B cell (primary cell): Measurements from ENCODE around the gene XPNPEP2. TPM values are rescaled to one million over a fixed set of nuclear protein-coding genes. Genes with fewer than 3 reads are reported as not detected.

Experiments used
- ATAC-seq: fragments of 200-7000 bp; cut with Tn5 transposase; one replicate; pipeline ENCODE4 v1.10.0; 2021; ENCODE audit warnings: low read depth, mild to moderate bottlenecking, moderate number of reproducible peaks, moderate library complexity
- CTCF ChIA-PET: fragments of 350-600 bp; sonication (Branson Sonifier 250); formaldehyde crosslinking; loops from one replicate; lab custom pipeline; 2021; ENCODE audit warnings: antibody characterized with exemption, inconsistent platforms; lab: Charles Lee
- POLR2A ChIA-PET: fragments of 350-600 bp; sonication (Branson Sonifier 250); formaldehyde crosslinking; loops from one replicate; lab custom pipeline; 2021; ENCODE audit warnings: antibody characterized with exemption; lab: Charles Lee
- DNase-seq: peaks from one replicate; pipeline ENCODE4 v3.0.0; 2013
- H2AFZ ChIP-seq: 2 replicates; pipeline ENCODE4 v1.6.1; 2012; ENCODE audit warnings: mild to moderate bottlenecking, low read depth, low read length; ENCODE audit not compliant: insufficient read depth, poor library complexity, severe bottlenecking
- H3K27ac ChIP-seq, 2 donors: 1 replicate in 1 of 2; 2 replicates in 1 of 2; pipeline ENCODE4 v1.5.1; 2012 to 2013; ENCODE audit warnings: low read length in 2 of 2, mild to moderate bottlenecking in 2 of 2, moderate library complexity in 1 of 2
- H3K27me3 ChIP-seq, 4 experiments: fragments of 200-600 bp in 1 of 4; sonication (generic) in 1 of 4; replicated peaks in 1 of 4; 1 replicate in 2 of 4; 2 replicates in 2 of 4; pipeline versions ENCODE4 v1.6.1 to v1.7.0; 2013 to 2016; ENCODE audit warnings: low read length in 3 of 4, mild to moderate bottlenecking in 2 of 4, mixed read lengths in 1 of 4, moderate library complexity in 1 of 4; ENCODE audit not compliant: insufficient read depth in 4 of 4, control insufficient read depth in 3 of 4; ENCODE audit errors: control extremely low read depth in 1 of 4
- H3K36me3 ChIP-seq, 2 experiments: replicated peaks in 1 of 2; 1 replicate in 1 of 2; 2 replicates in 1 of 2; pipeline versions ENCODE4 v1.6.1 to v1.7.1; 2013; ENCODE audit warnings: low read length in 1 of 2; ENCODE audit not compliant: insufficient read depth in 2 of 2, control insufficient read depth in 1 of 2; ENCODE audit errors: control extremely low read depth in 1 of 2, extremely low read depth in 1 of 2
- H3K4me1 ChIP-seq, 2 donors: fragments of 200-600 bp in 1 of 2; sonication (generic) in 1 of 2; 1 replicate in 1 of 2; 2 replicates in 1 of 2; pipeline versions ENCODE4 v1.5.1 to v1.6.1; 2013 to 2017; ENCODE audit warnings: low read length in 2 of 2; ENCODE audit not compliant: control insufficient read depth in 2 of 2, insufficient read depth in 2 of 2
- H3K4me2 ChIP-seq: replicated peaks from 2 replicates; pipeline ENCODE3; 2012; ENCODE audit warnings: mild to moderate bottlenecking, low read depth, low read length; ENCODE audit not compliant: poor library complexity, severe bottlenecking
- H3K4me3 ChIP-seq, 5 experiments: fragments of 200-600 bp in 1 of 5; sonication (generic) in 1 of 5; 1 replicate in 3 of 5; 2 replicates in 2 of 5; pipeline versions ENCODE4 v1.5.1 to v1.7.0; 2011 to 2016; ENCODE audit warnings: low read length in 4 of 5, mild to moderate bottlenecking in 4 of 5, low read depth in 2 of 5, control low read depth in 1 of 5, moderate library complexity in 1 of 5; ENCODE audit not compliant: insufficient read depth in 1 of 5; ENCODE audit errors: control extremely low read depth in 1 of 5, extremely low read depth in 1 of 5
- H3K79me2 ChIP-seq: fragments of 200-600 bp; sonication (generic); one replicate; pipeline ENCODE4 v1.6.0; 2016; ENCODE audit warnings: low read length; ENCODE audit not compliant: control insufficient read depth, insufficient read depth
- H3K9ac ChIP-seq: fragments of 200-600 bp; sonication (generic); 2 replicates; pipeline ENCODE4 v1.6.1; 2017; ENCODE audit warnings: mild to moderate bottlenecking, low read length, moderate library complexity
- H3K9me3 ChIP-seq, 3 donors: one replicate each; pipeline versions ENCODE4 v1.6.1 to v1.7.1; 2013; ENCODE audit warnings: low read length in 2 of 3; ENCODE audit not compliant: control insufficient read depth in 2 of 3, insufficient read depth in 1 of 3; ENCODE audit errors: control extremely low read depth in 1 of 3
- H4K20me1 ChIP-seq: 2 replicates; pipeline ENCODE4 v1.6.0; 2012; ENCODE audit warnings: mild to moderate bottlenecking, low read length; ENCODE audit not compliant: insufficient read depth, control insufficient read depth, poor library complexity, severe bottlenecking
- H3K27ac Mint-ChIP-seq: one replicate; pipeline ENCODE4 v1.8.0; 2021; ENCODE audit warnings: mixed read lengths
- H3K27me3 Mint-ChIP-seq: one replicate; pipeline ENCODE4 v1.8.0; 2021; ENCODE audit warnings: mixed read lengths
- H3K4me1 Mint-ChIP-seq: one replicate; pipeline ENCODE4 v1.8.0; 2021; ENCODE audit warnings: mixed read lengths
- H3K4me3 Mint-ChIP-seq: one replicate; pipeline ENCODE4 v1.8.0; 2021; ENCODE audit warnings: mixed read lengths
- H3K9me3 Mint-ChIP-seq: one replicate; pipeline ENCODE4 v1.8.0; 2022; ENCODE audit warnings: mixed read lengths; ENCODE audit not compliant: insufficient read depth
- CTCF ChIP-seq: fragments of 200-600 bp; IDR thresholded peaks from one replicate; pipeline ENCODE4 v1.8.0; 2022; ENCODE audit warnings: antibody characterized with exemption, mild to moderate bottlenecking
- EZH2 ChIP-seq: IDR thresholded peaks from 2 replicates; pipeline ENCODE4 v1.6.1; 2012; ENCODE audit warnings: borderline replicate concordance, low read depth, mild to moderate bottlenecking, moderate library complexity, low read length; ENCODE audit not compliant: insufficient read depth, poor library complexity, severe bottlenecking
- WGBS: methylation state at CpG from one replicate; pipeline ENCODE4 v1.1.5; 2013; ENCODE audit warnings: missing lambda C conversion rate; ENCODE audit not compliant: insufficient coverage; 5-methylcytosine and 5-hydroxymethylcytosine counted together
- intact Hi-C: fragments of 100-400 bp; cut with micrococcal nuclease; formaldehyde crosslinking; loops from one replicate; pipeline ENCODE4 v1.10.0; 2022
- polyA plus RNA-seq: library from polyadenylated mRNA; depleted of rRNA; stranded (reverse); fragments of >200 nt; gene quantifications from 2 replicates; pipeline ENCODE4 v1.2.3, GENCODE V29; 2012
- total RNA-seq, 2 donors: library from RNA; stranded (reverse); fragments of 120-200 nt in 1 of 2; gene quantifications; 1 replicate in 1 of 2; 2 replicates in 1 of 2; pipeline versions ENCODE4 v1.2.3 to v1.2.4, GENCODE V29; 2013 to 2022

XPNPEP2 gene
- total and polyA plus RNA-seq, 2 donors (not counting 1 experiment from before 2014, with no cell fraction given) = 0.31 TPM; not detected in 1

GRCh38 chrX:129760981-129761380 lies 22.2 kb downstream of the XPNPEP2 start:
- H3K9me3 Mint-ChIP-seq = no peaks in the 10 kb centered on the region
- H3K4me3 Mint-ChIP-seq = no peak overlapping the region
- CTCF ChIA-PET = interaction anchor here (1.6 kb wide), 1 partner anchor 62 kb away, joined by 5 read pairs; no protein-coding TSS in a partner anchor

GRCh38 chrX:129761596-129761995 lies 22.8 kb downstream of the XPNPEP2 start:
- no peak overlapping the region for H3K27ac Mint-ChIP-seq
- H3K4me1 ChIP-seq = peaks cover 36 to 39% of the 10 kb centered on the region in 2 donors

More at GRCh38 chrX:129760981-129761380, 22.2 kb downstream of the XPNPEP2 start:
- Histone ChIP-seq H3K9ac (no peak overlapping the region), H3K27ac (no peak overlapping the region), H3K4me3 (no peak overlapping the region), H3K27me3 (no peaks in the 10 kb centered on the region), H3K4me1 (peaks cover 43 to 45% of the 10 kb centered on the region in 2 donors), H3K4me2 (no peak overlapping the region), H3K9me3 (no peaks in the 10 kb centered on the region), H3K79me2 (no peaks in the 10 kb centered on the region), H2AFZ (no peak overlapping the region), H3K36me3 (no peaks in the 10 kb centered on the region), H4K20me1 (no peaks in the 10 kb centered on the region)
- no peak for ATAC-seq
- no peak for TF ChIP-seq EZH2
- no peak for TF ChIP-seq CTCF
- no peak for DNase-seq
- intact Hi-C loops = no loop called here
- H3K4me1 Mint-ChIP-seq = peaks cover 40% of the 10 kb centered on the region
- POLR2A ChIA-PET = interaction anchor here (1.9 kb wide), 1 partner anchor 12 kb away, joined by 9 read pairs; no protein-coding TSS in a partner anchor
- no CpG with 5 or more reads among the region's 6 CpGs for WGBS
- no peaks in the 10 kb centered on the region for H3K27me3 Mint-ChIP-seq
- no peak overlapping the region for H3K27ac Mint-ChIP-seq

More at GRCh38 chrX:129761596-129761995, 22.8 kb downstream of the XPNPEP2 start:
- no peaks in the 10 kb centered on the region for H3K27me3 Mint-ChIP-seq
- Histone ChIP-seq H3K9me3 (no peaks in the 10 kb centered on the region), H3K27ac (no peak overlapping the region), H3K79me2 (no peaks in the 10 kb centered on the region), H2AFZ (no peak overlapping the region), H3K27me3 (no peaks in the 10 kb centered on the region), H3K4me2 (no peak overlapping the region), H3K4me3 (no peak overlapping the region), H3K9ac (no peak overlapping the region), H4K20me1 (no peaks in the 10 kb centered on the region), H3K36me3 (no peaks in the 10 kb centered on the region)
- H3K9me3 Mint-ChIP-seq = no peaks in the 10 kb centered on the region
- WGBS = 100% methylated on average over 1 of the region's 4 CpGs
- intact Hi-C loops = no loop called here
- ATAC-seq (no peak), DNase-seq (no peak)
- ChIA-PET CTCF (no interaction called here), POLR2A (no interaction called here)
- peaks cover 36% of the 10 kb centered on the region for H3K4me1 Mint-ChIP-seq
- TF ChIP-seq CTCF = no peak
- TF ChIP-seq EZH2 = no peak
- no peak overlapping the region for H3K4me3 Mint-ChIP-seq
